Measurements from ENCODE around the gene POLR3A.

Gene POLR3A

GRCh38 chr10:77975086-77975666, 54.1 kb downstream of the POLR3A start:
- DNase-seq = no peak

GRCh38 chr10:77974396-77975074, 54.8 kb downstream of the POLR3A start:
- peak; percentile 38 for DNase-seq

- DNase-seq = no peak
Observed at GRCh38 chr10:77973276-77973675, 56.0 kb downstream of the POLR3A start.

DNA sequence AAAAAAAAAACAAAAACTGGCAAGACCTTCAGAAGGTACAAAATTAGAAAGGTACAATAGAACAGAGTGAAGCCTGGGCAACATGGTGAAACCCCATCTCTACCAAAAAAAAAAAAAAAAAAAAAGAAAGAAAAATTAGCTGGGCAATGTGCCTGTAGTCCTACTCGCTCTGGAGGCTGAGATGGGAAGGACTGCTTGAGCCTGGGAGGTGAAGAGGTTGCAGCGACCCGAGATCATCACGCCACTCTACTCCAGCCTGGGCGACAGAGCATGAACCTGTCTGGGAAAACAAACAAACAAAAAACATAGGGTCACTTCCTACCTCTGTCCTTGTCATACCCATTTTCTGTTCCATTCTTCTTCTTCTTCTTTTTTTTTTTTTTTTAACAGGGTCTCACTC, 57.2 kb downstream of the POLR3A start:
- DNase-seq = no peak

- DNase-seq = no peak
Observed at GRCh38 chr10:77971804-77972144, 57.5 kb downstream of the POLR3A start.

GRCh38 chr10:77970869-77971803, 58.2 kb downstream of the POLR3A start:
- peak; percentile 97 for DNase-seq

DNA sequence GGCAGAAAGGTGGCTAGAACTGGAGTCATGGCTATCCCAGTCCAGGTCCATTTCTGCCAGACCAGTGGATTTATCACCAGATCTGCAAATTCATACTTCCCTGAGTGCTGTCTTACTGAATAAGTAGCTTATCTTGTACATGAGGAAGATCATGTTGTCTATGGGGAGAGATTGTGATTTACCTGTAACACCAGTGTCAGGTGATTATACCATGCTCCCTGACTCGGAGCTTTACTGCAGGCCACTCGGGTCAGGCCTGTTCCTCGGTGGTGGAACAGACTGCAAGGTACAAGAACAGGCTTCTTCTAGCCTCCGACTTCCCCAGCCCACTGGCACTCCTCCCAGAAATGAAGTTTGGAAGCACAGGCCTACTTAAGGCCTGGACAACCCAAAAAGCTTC, 60.2 kb downstream of the POLR3A start:
- no peak for DNase-seq

GRCh38 chr10:77967611-77968022, 61.7 kb downstream of the POLR3A start:
- DNase-seq = no peak

DNA sequence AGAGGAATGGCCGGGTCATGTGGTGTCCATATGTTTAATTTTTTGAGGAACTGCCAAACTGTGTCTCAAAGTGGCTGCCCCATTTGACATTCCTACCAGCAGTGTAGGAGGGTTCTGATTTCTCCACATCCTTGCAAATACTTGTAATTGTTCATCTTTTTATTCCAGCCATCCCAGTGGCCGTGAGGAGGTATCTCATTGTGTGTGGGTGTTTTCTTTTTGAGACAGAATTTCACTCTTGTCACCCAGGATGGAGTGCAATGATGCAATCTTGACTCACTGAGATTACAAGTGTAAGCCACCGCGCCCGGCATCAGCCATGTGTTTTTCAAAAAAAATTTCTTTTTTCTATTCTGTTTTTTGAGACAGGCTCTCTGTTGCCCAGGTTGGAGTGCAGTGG, 64.0 kb downstream of the POLR3A start:
- DNase-seq = peak; percentile 87

DNA sequence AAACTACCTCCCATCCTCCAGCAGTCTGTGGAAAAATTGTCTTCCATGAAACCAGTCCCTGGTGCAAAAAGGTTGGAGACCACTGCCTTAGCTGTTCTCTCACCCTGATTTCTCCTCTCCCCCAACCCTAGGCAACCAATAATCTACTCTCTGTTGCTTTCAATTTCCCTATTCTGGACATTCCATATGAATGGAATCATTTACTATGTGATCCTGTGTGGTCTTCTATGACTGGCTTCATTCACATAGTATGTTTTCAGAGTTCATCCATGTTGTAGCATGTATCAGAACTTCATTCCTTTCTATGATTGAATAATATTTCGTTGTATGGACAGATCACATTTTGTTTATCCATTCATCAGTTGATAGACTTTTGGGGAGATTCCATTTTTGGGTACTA, 64.5 kb downstream of the POLR3A start:
- peak; percentile 39 for DNase-seq

GRCh38 chr10:77963901-77964300, 65.4 kb downstream of the POLR3A start:
- DNase-seq = no peak

DNA sequence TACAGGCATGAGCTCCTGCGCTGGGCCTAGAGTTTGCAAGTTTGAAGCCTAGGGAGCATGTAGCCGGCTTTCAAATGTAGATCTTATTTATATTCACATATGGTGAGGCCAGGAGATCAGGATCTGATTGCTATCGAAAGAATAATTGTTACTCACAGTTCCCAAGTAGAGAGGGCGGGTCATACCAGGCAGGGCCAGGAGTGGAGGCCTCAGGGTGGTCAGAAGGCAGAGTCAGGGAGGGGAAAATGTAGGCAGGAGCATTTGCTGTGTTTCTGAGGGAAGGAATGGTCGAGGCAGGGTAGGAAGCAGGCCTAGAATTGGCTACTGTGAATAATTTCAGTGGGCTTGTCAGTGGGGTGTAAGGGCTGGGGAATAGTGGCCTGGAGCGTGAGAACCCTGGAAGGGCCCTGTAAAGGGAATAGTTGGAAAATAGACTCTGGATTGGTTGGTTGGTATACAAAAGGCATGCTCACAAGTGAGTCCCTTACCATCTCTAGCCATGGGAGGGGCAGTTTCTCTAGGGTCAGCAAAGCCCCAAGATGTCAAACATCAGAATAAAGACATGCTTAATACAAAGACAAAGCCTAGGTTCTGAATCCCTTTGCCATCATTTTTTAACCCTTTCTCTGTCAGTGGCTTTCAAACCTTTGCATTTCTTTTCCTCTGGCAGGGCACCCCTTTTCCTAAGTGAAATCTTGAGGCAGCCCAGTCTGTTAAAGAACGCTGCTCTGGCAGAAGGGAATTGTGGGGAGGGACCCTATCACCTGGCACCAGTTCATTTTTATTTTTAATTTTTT, 66.8 kb downstream of the POLR3A start:
- DNase-seq = no peak

- DNase-seq = no peak
Observed at GRCh38 chr10:77961668-77962067, 67.6 kb downstream of the POLR3A start.

DNA sequence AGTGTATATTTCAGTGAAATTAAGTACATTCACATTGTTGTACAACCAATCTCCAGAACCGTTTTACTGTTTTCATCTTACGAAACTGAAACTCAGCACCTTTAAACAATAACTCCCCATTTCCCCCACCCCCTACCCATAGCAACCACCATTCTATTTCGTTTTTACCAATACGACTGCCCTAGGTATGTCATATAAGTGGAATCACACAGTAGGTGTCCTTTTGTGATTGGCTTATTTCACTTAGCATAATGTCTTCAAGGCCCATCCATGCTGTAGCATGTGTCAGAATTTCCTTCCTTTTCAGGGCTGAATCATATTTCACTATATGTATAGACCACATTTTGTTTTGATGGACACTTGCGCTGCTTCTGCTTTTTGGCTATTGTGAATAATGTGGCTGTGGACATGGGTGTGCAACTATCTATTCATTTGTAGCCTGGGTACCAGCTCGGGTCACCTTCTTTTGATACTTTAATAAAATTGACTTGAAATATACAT, 68.4 kb downstream of the POLR3A start:
- DNase-seq = no peak

GRCh38 chr10:77959887-77960455, 69.3 kb downstream of the POLR3A start:
- DNase-seq = no peak

- DNase-seq = no peak
Observed at GRCh38 chr10:77959384-77959783, 69.9 kb downstream of the POLR3A start.

DNA sequence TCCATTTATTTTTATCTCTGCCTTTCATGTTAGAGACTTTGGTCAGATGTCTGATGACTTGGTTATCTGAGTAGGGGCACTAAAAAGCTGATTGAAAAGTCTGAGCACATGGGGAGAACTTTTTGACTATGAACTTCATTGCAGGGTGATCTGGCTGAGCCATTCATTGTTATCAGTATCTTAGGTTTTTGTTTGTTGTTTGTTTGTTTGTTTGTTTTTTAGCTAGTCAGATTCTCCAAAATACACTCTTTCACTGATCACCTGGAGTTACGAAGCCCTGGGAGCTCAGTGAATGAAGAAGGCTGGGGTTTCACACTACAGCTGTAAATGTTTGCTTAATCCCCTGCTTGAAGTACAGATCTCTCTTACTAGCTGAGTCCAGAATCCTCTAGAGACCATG, 74.2 kb downstream of the POLR3A start:
- DNase-seq = no peak

DNA sequence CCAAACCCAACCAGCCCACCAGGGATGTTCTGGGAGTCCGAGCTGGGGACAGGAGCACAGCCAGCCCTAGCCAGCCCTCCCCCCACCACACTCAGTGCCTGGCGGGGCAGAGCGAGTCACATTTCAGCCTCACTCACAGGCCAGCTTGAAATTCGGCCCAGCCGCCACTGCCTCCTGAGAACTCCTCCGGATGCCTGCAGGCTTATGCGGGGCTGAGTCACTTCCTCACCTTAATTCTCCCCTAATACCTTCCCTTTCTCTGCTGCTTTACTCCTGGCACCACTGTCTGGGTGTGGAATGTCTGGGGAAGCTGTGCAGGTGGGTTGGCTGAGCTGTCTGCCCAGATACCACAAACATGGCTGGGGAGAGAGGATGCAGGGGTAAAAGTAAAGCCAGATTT, 80.1 kb downstream of the POLR3A start:
- peak; percentile 74 for DNase-seq

DNA sequence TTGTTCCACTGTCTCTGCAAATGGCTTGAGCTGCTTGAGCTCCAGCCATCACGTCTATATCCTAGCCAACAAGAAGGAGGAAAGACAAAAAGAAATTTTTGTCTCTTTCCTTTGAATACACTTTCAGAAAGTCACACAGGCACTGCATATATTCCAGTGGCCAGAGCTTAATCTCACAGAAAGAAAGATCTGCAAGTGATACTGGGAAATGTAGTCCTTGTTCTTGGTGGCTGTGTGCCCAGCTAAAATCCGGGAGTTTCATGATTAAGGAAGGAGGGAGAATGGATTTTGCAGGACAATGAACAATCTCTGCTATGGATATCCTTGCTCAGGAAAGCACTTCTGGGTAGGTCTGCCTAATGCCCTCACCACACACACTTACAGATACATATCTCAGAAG, 83.2 kb downstream of the POLR3A start:
- no peak for DNase-seq

DNA sequence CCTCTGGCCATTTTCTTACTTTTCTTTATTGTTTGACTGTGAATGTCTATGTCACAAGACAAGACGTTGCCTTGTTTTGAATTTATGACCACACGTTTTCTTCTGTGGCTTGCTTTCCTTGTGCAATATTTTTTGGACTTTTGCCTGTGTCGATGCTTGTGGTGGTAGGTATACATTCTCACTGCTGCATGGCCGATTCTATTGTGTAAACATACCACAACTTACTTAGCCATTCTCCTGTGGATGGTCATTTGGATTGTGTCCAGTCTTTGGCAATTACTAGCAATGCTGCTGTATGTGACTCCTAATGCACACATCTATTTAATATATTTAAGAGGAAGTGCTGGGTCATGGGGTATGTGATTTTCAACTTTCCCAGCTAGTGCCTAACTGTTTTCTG, 84.8 kb downstream of the POLR3A start:
- peak; percentile 99 for DNase-seq

- DNase-seq = peak; percentile 95
Observed at GRCh38 chr10:77943121-77943901, 86.0 kb downstream of the POLR3A start.

GRCh38 chr10:77941790-77942189, 87.5 kb downstream of the POLR3A start:
- no peak for DNase-seq

Measured in fibroblast of skin of right quadriceps (primary cell).